ENCODE data around the gene TTN. TPM values are rescaled to one million over a fixed set of nuclear protein-coding genes. Genes with fewer than 3 reads are reported as not detected.
A peak's percentile ranks its signal among the peaks of the same experiment; 100 is the strongest.

The TTN gene
- total RNA-seq, 1 experiment from 2014 or later, result not detected

DNA sequence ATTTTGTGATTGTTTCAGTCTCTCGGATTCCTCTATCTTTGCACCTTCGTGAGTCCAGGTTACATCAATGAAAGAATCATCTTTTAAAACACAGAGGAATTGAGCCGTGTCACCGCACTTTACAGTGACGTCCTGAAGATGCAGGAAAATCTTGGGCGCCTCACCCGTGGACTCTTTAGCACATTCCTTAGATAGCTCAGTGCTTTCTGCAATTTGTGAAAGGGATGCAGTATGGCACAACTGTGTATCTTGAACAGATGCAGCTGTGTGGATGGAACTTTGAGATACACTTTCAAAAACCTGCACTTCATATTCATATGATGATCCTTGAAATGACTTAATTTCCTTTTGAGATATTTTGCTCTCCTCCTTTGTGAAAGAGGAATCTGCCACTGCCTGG, 50.9 kb downstream of the TTN start:
- Histone ChIP-seq H3K9me3 (ENCODE audit: insufficient read depth, low read depth) (no peaks in the 10 kb centered on the region), H3K4me2 (no peak overlapping the region), H4K20me1 (ENCODE audit: insufficient read depth) (no peaks in the 10 kb centered on the region), H2AFZ (0 out of 2 replicates have a peak overlapping the region, but pooled peaks have one; percentile 1), H3K27ac (no peak overlapping the region), H3K9me2 (ENCODE audit: insufficient read depth) (no peaks in the 10 kb centered on the region; the same call in 1 of the 2 replicates), H3K4me1 (replicated peaks; ENCODE audit: insufficient read depth) (no peaks in the 10 kb centered on the region), H3K79me2 (ENCODE audit: low read depth) (no peaks in the 10 kb centered on the region), H3K27me3 (ENCODE audit: insufficient read depth, low read depth) (no peaks in the 10 kb centered on the region), H3K36me3 (ENCODE audit: low read depth) (no peaks in the 10 kb centered on the region), H3K4me3 (no peak overlapping the region), H3F3A (ENCODE audit: insufficient read depth, low read depth) (no peaks in the 10 kb centered on the region)
- no TSS peak for BruUV-seq (replicated peaks)
- intact Hi-C loops (cut with micrococcal nuclease; ENCODE audit: unreplicated experiment), result no loop called here
- no peak for DNase-seq
- ChIA-PET CTCF (interaction anchor here (0.7 kb wide), 1 partner anchor 426 kb away, joined by 3 read pairs; no protein-coding TSS in a partner anchor), POLR2A (ENCODE audit: unreplicated experiment) (no interaction called here)
- TF ChIP-seq, protein P1, sequence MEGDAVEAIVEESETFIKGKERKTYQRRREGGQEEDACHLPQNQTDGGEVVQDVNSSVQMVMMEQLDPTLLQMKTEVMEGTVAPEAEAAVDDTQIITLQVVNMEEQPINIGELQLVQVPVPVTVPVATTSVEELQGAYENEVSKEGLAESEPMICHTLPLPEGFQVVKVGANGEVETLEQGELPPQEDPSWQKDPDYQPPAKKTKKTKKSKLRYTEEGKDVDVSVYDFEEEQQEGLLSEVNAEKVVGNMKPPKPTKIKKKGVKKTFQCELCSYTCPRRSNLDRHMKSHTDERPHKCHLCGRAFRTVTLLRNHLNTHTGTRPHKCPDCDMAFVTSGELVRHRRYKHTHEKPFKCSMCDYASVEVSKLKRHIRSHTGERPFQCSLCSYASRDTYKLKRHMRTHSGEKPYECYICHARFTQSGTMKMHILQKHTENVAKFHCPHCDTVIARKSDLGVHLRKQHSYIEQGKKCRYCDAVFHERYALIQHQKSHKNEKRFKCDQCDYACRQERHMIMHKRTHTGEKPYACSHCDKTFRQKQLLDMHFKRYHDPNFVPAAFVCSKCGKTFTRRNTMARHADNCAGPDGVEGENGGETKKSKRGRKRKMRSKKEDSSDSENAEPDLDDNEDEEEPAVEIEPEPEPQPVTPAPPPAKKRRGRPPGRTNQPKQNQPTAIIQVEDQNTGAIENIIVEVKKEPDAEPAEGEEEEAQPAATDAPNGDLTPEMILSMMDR (conservative IDR thresholded peaks at IDR 0.05), result no peak
- TF ChIP-seq EZH2 (IDR thresholded peaks at IDR 0.05; ENCODE audit: low read depth), result no peak

DNA sequence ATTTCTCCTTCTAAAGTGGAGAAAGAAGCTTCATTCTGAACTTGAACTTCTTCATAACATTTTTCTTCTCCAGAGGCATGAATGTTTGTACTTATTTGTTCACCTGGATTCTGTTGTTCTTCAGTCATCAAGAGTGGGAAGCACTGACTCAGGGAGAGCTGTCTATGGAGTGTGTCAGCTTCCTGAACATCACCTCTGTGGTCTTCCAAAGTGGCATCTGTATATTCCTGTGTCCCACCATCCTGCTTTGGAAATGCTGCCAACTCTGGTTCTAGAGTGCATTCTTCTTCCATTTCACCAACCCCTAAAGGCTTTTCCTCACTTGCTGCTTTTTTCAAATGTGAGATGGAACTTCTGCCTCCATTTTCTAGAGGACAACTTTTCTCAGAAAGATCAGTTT, 59.5 kb downstream of the TTN start:
- Histone ChIP-seq H3K27me3 (ENCODE audit: insufficient read depth, low read depth) (no peaks in the 10 kb centered on the region), H3K4me2 (no peak overlapping the region), H3K79me2 (ENCODE audit: low read depth) (no peaks in the 10 kb centered on the region), H3F3A (ENCODE audit: insufficient read depth, low read depth) (no peaks in the 10 kb centered on the region), H3K9me3 (ENCODE audit: insufficient read depth, low read depth) (no peaks in the 10 kb centered on the region), H2AFZ (no peak overlapping the region), H3K4me3 (no peak overlapping the region), H3K36me3 (ENCODE audit: low read depth) (no peaks in the 10 kb centered on the region), H4K20me1 (ENCODE audit: insufficient read depth) (no peaks in the 10 kb centered on the region), H3K4me1 (replicated peaks; ENCODE audit: insufficient read depth) (no peaks in the 10 kb centered on the region), H3K9me2 (ENCODE audit: insufficient read depth) (no peaks in the 10 kb centered on the region; the same call in 1 of the 2 replicates), H3K27ac (no peak overlapping the region)
- no peak for TF ChIP-seq EZH2 (IDR thresholded peaks at IDR 0.05; ENCODE audit: low read depth)
- TF ChIP-seq, protein P1 (conservative IDR thresholded peaks at IDR 0.05), result no peak
- CTCF ChIA-PET, result no interaction called here
- POLR2A ChIA-PET (ENCODE audit: unreplicated experiment), result no interaction called here
- intact Hi-C loops (cut with micrococcal nuclease; ENCODE audit: unreplicated experiment), result no loop called here
- no peak for DNase-seq
- no TSS peak for BruUV-seq (replicated peaks)

DNA sequence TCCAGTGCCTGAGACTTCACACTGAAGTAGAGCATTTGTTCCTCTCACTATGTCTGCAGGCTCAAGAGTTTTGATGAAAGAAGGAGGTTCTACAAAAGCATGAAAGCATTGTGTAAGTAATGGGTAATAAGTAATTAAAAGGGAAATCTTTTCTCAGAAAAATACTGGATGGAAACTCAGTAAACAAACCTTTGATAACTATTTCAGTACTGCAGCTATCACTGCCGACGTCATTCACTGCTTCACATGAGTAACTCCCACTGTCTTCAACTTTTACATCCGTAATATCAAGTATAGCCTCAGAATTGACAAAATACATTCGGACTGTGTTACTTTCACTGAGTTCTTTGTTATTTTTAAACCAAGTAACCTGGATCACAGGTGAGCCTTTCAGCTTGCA, 72.7 kb downstream of the TTN start:
- TF ChIP-seq, protein P1 (conservative IDR thresholded peaks at IDR 0.05), result no peak
- no peak for TF ChIP-seq EZH2 (IDR thresholded peaks at IDR 0.05; ENCODE audit: low read depth)
- Histone ChIP-seq H3K4me2 (no peak overlapping the region), H4K20me1 (ENCODE audit: insufficient read depth) (no peaks in the 10 kb centered on the region), H3K36me3 (ENCODE audit: low read depth) (no peaks in the 10 kb centered on the region), H3K27me3 (ENCODE audit: insufficient read depth, low read depth) (peaks cover 66% of the 10 kb centered on the region), H3K4me3 (no peak overlapping the region), H3K27ac (no peak overlapping the region), H3K9me2 (ENCODE audit: insufficient read depth) (peaks cover 5% of the 10 kb centered on the region; the same call in 1 of the 2 replicates), H3K79me2 (ENCODE audit: low read depth) (no peaks in the 10 kb centered on the region), H3F3A (ENCODE audit: insufficient read depth, low read depth) (no peaks in the 10 kb centered on the region), H3K9me3 (ENCODE audit: insufficient read depth, low read depth) (no peaks in the 10 kb centered on the region), H2AFZ (no peak overlapping the region), H3K4me1 (replicated peaks; ENCODE audit: insufficient read depth) (no peaks in the 10 kb centered on the region)
- POLR2A ChIA-PET (ENCODE audit: unreplicated experiment), result no interaction called here
- DNase-seq, result no peak
- CTCF ChIA-PET, result no interaction called here
- no TSS peak for BruUV-seq (replicated peaks)
- intact Hi-C loops (cut with micrococcal nuclease; ENCODE audit: unreplicated experiment), result no loop called here

Data from PC-9 (cell line).